GM23338 (cell line): Measurements from ENCODE around the gene TRMT6.

Experiments used
- CREB1 ChIP-seq: fragments of 250-450 bp; sonication (Bioruptor Pico); IDR thresholded peaks from 2 replicates; pipeline ENCODE4 v1.5.0; 2020; ENCODE audit warnings: low read depth, mild to moderate bottlenecking, moderate library complexity
- CTCF ChIP-seq, 2 experiments: fragments of 200-600 bp in 1 of 2; sonication (generic) in 1 of 2; conservative IDR thresholded peaks; 2 replicates each; pipeline versions ENCODE4 v1.5.1 to v1.6.1; 2016 to 2017; ENCODE audit warnings: antibody characterized with exemption in 2 of 2, low read depth in 2 of 2, mild to moderate bottlenecking in 2 of 2, moderate library complexity in 1 of 2
- ETS1 ChIP-seq: IDR thresholded peaks from 2 replicates; pipeline ENCODE4 v1.6.1; 2016; ENCODE audit warnings: antibody characterized with exemption
- EZH2 ChIP-seq: fragments of 200-600 bp; sonication (generic); IDR thresholded peaks from one replicate; pipeline ENCODE4 v1.8.0; 2017; ENCODE audit warnings: antibody characterized with exemption, mild to moderate bottlenecking, low read depth; ENCODE audit not compliant: unreplicated experiment
- EZH2phosphoT487 ChIP-seq: fragments of 200-600 bp; sonication (generic); IDR thresholded peaks from one replicate; pipeline ENCODE4 v1.8.1; 2018; ENCODE audit warnings: antibody characterized with exemption; ENCODE audit not compliant: unreplicated experiment
- JUNB ChIP-seq: IDR thresholded peaks from one replicate; pipeline ENCODE4 v1.6.1; 2016; ENCODE audit warnings: antibody characterized with exemption; ENCODE audit not compliant: unreplicated experiment
- NANOG ChIP-seq: IDR thresholded peaks from 2 replicates; pipeline ENCODE4 v1.6.1; 2016; ENCODE audit warnings: antibody characterized with exemption, borderline replicate concordance
- POLR2AphosphoS5 ChIP-seq: IDR thresholded peaks from 2 replicates; pipeline ENCODE4 v1.6.1; 2016; ENCODE audit warnings: antibody characterized with exemption, low read depth
- STAT1 ChIP-seq: IDR thresholded peaks from one replicate; pipeline ENCODE4 v1.6.1; 2016; ENCODE audit warnings: antibody characterized with exemption; ENCODE audit not compliant: unreplicated experiment
- ZNF114 ChIP-seq: fragments of 250-450 bp; sonication (Bioruptor Pico); IDR thresholded peaks from 2 replicates; pipeline ENCODE4 v1.5.0; 2020; ENCODE audit warnings: mild to moderate bottlenecking, moderate library complexity
- ZNF331 ChIP-seq: fragments of 250-450 bp; sonication (Bioruptor Pico); IDR thresholded peaks from 2 replicates; pipeline ENCODE4 v1.5.0; 2020; ENCODE audit warnings: low read depth, mild to moderate bottlenecking, moderate library complexity
- ZNF462 ChIP-seq: fragments of 250-450 bp; sonication (Bioruptor Pico); IDR thresholded peaks from 2 replicates; pipeline ENCODE4 v1.5.0; 2020; ENCODE audit warnings: mild to moderate bottlenecking, moderate library complexity
- TF ChIP-seq, protein P1 (sequence below): IDR thresholded peaks from one replicate; pipeline ENCODE4 v1.6.1; 2018; ENCODE audit warnings: antibody characterized with exemption; ENCODE audit not compliant: unreplicated experiment

GRCh38 chr20:5900908-5901307 lies 49.4 kb downstream of the TRMT6 start:
- no peak for TF ChIP-seq CTCF (conservative IDR thresholded peaks at IDR 0.05; ENCODE audit: low read depth in 2 of 2)
- TF ChIP-seq, protein P1, sequence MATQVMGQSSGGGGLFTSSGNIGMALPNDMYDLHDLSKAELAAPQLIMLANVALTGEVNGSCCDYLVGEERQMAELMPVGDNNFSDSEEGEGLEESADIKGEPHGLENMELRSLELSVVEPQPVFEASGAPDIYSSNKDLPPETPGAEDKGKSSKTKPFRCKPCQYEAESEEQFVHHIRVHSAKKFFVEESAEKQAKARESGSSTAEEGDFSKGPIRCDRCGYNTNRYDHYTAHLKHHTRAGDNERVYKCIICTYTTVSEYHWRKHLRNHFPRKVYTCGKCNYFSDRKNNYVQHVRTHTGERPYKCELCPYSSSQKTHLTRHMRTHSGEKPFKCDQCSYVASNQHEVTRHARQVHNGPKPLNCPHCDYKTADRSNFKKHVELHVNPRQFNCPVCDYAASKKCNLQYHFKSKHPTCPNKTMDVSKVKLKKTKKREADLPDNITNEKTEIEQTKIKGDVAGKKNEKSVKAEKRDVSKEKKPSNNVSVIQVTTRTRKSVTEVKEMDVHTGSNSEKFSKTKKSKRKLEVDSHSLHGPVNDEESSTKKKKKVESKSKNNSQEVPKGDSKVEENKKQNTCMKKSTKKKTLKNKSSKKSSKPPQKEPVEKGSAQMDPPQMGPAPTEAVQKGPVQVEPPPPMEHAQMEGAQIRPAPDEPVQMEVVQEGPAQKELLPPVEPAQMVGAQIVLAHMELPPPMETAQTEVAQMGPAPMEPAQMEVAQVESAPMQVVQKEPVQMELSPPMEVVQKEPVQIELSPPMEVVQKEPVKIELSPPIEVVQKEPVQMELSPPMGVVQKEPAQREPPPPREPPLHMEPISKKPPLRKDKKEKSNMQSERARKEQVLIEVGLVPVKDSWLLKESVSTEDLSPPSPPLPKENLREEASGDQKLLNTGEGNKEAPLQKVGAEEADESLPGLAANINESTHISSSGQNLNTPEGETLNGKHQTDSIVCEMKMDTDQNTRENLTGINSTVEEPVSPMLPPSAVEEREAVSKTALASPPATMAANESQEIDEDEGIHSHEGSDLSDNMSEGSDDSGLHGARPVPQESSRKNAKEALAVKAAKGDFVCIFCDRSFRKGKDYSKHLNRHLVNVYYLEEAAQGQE, result no peak
- TF ChIP-seq POLR2AphosphoS5, result no peak
- TF ChIP-seq CREB1 (CRISPR knock-in tag), result no peak
- TF ChIP-seq ETS1, result no peak
- TF ChIP-seq EZH2, result no peak
- no peak for TF ChIP-seq ZNF331
- no peak for TF ChIP-seq JUNB
- TF ChIP-seq EZH2phosphoT487, result no peak
- TF ChIP-seq STAT1, result no peak
- TF ChIP-seq ZNF114 (CRISPR knock-in tag), result no peak
- no peak for TF ChIP-seq ZNF462 (CRISPR knock-in tag)
- no peak for TF ChIP-seq NANOG
